ENCODE results near the gene PDCD2L. TPM values are rescaled to one million over a fixed set of nuclear protein-coding genes. Genes with fewer than 3 reads are reported as not detected.

Gene PDCD2L
- total and polyA plus RNA-seq, 2 of the 8 experiments (the other 6 are each of a cell fraction or from before 2014, with no cell fraction given) = 51.5 to 78.1 TPM

DNA sequence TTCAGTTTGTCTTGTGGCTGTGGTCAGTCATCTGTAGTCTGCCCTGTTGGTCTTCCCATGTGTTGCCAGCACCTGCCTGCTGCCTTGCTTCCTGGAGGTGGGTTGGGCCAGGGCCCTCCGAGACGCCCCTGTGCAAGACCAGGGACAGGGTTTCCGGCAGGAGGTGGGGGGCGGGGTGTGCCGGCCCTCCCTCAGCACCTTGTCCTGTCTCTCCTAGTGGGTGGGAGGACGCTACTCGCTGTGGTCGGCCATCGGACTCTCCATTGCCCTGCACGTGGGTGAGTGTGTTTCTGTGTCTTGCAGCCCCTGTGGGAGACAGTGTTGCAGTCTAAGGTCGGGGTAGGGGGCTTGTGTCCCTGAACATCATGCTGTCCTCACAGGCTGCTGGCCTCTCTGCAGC lies 11.2 kb upstream of the PDCD2L start:
- Histone ChIP-seq H3K14ac (ENCODE audit: insufficient read length) (no peak overlapping the region), H3K9ac (replicated peaks in 1 of 4; ENCODE audit: extremely low read depth in 1 of 4, low read depth in 3 of 4, low read length in 3 of 4) (no peak overlapping the region), H3K18ac (ENCODE audit: extremely low read depth, low read length) (no peak overlapping the region), H4K91ac (replicated peaks; ENCODE audit: insufficient read length, low read length) (no peak overlapping the region), H3K4ac (replicated peaks; ENCODE audit: insufficient read length, low read depth, low read length) (no peak overlapping the region), H3K4me2 (ENCODE audit: insufficient read depth in 1 of 2, low read depth in 2 of 2, low read length in 2 of 2) (no peak overlapping the region), H3K27ac (ENCODE audit: low read depth, low read length) (no peak overlapping the region), H2AFZ (ENCODE audit: low read length) (no peak overlapping the region), H3K79me1 (ENCODE audit: low read depth, low read length) (peaks cover 14% of the 10 kb centered on the region), H3K4me3 (ENCODE audit: extremely low read depth in 1 of 4, insufficient read depth in 2 of 4, low read depth in 3 of 4, low read length in 4 of 4) (no peak overlapping the region), H2BK120ac (replicated peaks; ENCODE audit: low read depth, low read length) (no peak overlapping the region), H3K23me2 (ENCODE audit: low read depth, low read length) (peaks cover 2% of the 10 kb centered on the region; the same call in 1 of the 2 replicates), H4K5ac (ENCODE audit: insufficient read length, low read depth, low read length) (no peak overlapping the region), H2BK12ac (ENCODE audit: low read depth, low read length) (no peak overlapping the region), H2BK5ac (ENCODE audit: low read depth, low read length) (no peak overlapping the region), H2BK20ac (ENCODE audit: low read length) (no peak overlapping the region), H3K27me3 (replicated peaks in 1 of 4; ENCODE audit: control insufficient read depth in 3 of 4, extremely low read depth in 1 of 4, insufficient read depth in 3 of 4, low read length in 3 of 4) (no peaks in the 10 kb centered on the region), H3K56ac (replicated peaks; ENCODE audit: insufficient read length, low read depth, low read length) (no peak overlapping the region), H4K8ac (ENCODE audit: extremely low read depth, insufficient read depth, low read length) (no peak overlapping the region), H3K23ac (ENCODE audit: insufficient read length) (no peak overlapping the region), H3K9me3 (ENCODE audit: insufficient read depth in 2 of 2, low read depth in 1 of 2, low read length in 1 of 2) (no peaks in the 10 kb centered on the region), H3K36me3 (ENCODE audit: control insufficient read depth in 2 of 4, insufficient read depth in 4 of 4, low read length in 3 of 4) (peaks cover 33 to 71% (median 59%) of the 10 kb centered on the region in 4 experiments), H4K20me1 (replicated peaks in 1 of 2; ENCODE audit: control insufficient read depth in 1 of 2, insufficient read depth in 2 of 2, low read length in 2 of 2) (peaks cover 2 to 9% of the 10 kb centered on the region in 2 experiments), H3K79me2 (ENCODE audit: control insufficient read depth in 1 of 2, insufficient read depth in 2 of 2, low read length in 2 of 2) (no peaks in the 10 kb centered on the region; a peak in 1 of 4 replicates), H2BK15ac (ENCODE audit: low read length) (no peak overlapping the region), H3K4me1 (replicated peaks in 1 of 4; ENCODE audit: control insufficient read depth in 3 of 4, insufficient read depth in 4 of 4, low read length in 3 of 4) (no peaks in the 10 kb centered on the region), H2AK5ac (ENCODE audit: low read depth, low read length) (no peak overlapping the region)
- WGBS, 2 experiments (ENCODE audit: extremely low coverage in 1 of 2, insufficient coverage in 1 of 2, insufficient read length in 1 of 2, insufficient replicate concordance in 2 of 2, low coverage in 1 of 2, low lambda C conversion rate in 2 of 2, missing lambda C conversion rate in 1 of 2) = 90% methylated on average over 11 of the region's 11 CpGs; no CpG with 5 or more reads in 1 of the 2 experiments
- CTCF ChIA-PET (ENCODE audit: partially characterized antibody) = no interaction called here
- TF ChIP-seq CHD2 (IDR thresholded peaks at IDR 0.05; ENCODE audit: low read length) = no peak
- TF ChIP-seq HDAC6 (IDR thresholded peaks at IDR 0.05; ENCODE audit: low read depth, low read length) = no peak
- no peak for TF ChIP-seq RNF2 (IDR thresholded peaks at IDR 0.05; ENCODE audit: borderline replicate concordance, low read depth, low read length, missing control alignments, poor library complexity, severe bottlenecking)
- TF ChIP-seq SUZ12 (IDR thresholded peaks at IDR 0.05; ENCODE audit: low read length) = no peak
- no peak for TF ChIP-seq POLR2AphosphoS5 (IDR thresholded peaks at IDR 0.05; ENCODE audit: low read depth, low read length)
- TF ChIP-seq RBBP5 (IDR thresholded peaks at IDR 0.05; ENCODE audit: borderline replicate concordance, low read depth, low read length) = no peak
- DNase-seq (ENCODE audit: low read depth in 1 of 2, low spot score in 2 of 2) = no peak
- FAIRE-seq = no peak
- POLR2A ChIA-PET (ENCODE audit: partially characterized antibody) = no interaction called here
